ENCODE results near the gene GMPPB.

The GMPPB gene

DNA sequence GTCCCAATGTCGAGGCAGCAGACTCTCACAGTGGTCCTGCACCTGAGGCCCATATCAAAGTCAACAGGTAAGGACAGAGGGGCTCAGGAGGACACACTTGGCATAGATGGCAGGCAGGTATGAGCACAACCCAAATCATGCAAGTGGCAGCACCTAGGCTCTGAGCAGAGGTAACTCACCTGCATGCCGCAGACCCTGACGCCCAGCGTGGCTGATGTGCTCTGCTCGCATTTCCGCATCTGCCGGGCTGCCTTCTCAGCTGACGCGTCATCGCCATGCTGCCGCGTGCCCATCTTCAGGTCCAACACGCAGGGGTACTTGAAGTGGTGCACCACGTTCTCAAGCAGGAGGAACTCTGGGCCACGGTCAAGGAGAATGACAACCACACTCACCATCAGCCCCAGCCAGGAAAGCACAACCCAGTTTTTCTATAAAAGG is 4.2 kb upstream of the GMPPB start:
- DNase-seq, result no peak

- no peak for DNase-seq
Measured at GRCh38 chr3:49727154-49727923, 3.6 kb upstream of the GMPPB start.

DNA sequence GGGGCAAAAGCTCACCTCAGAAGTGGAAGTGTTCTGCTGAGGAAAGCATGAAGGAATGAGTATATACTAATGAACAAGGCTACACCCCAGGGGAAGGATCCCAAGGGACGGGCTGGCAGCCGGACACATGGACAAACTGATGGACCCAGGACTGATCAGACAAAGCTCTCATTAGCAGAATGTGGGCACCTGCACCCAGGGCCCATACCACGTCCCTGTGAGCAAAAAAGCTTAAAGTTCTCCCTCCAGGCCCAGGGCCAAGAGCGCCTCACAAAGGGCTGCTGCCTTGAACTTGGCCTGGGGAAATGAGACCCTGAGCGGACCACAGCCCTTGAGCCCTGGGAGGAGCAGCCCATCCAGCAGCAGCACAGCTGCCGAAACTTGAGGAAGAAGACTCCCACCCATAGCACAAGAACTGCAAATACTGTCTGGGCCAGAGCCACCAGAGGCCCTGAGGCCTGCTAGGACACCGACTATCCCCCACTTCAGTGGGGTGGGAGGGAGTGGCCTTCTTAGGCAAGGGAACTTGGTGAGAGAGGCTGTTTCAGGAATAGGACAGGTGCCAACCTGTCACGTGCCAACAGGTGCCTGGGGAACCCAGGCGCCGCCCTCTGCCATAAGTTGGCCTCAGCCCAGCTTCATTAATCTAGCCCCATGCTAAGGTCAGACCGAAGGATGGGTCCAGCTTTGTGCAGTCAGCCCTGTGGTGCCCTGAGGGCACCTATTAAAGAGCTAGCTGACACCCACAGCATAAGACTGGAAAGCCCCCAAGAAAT is 2.3 kb upstream of the GMPPB start:
- DNase-seq, result no peak

- no peak for DNase-seq
Measured at GRCh38 chr3:49724586-49724985, 835 bp upstream of the GMPPB start.

DNA sequence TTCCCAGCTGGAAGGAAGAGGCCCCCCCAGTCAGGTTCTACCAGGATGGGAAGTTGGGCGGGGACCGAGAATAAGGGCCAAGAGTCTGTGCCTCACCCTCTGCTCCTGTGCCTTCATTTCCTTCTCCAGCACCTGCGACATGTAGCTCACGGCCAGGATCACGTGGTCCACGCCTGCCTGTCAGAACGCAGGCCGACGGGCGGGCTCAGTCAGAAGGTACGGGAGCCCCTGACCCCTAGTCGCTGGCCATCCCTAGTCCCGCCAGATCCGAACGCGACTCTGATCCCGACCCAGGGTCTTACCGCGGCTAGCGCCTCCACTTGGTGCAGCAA is 489 bp downstream of the GMPPB start:
- no peak for DNase-seq

DNA sequence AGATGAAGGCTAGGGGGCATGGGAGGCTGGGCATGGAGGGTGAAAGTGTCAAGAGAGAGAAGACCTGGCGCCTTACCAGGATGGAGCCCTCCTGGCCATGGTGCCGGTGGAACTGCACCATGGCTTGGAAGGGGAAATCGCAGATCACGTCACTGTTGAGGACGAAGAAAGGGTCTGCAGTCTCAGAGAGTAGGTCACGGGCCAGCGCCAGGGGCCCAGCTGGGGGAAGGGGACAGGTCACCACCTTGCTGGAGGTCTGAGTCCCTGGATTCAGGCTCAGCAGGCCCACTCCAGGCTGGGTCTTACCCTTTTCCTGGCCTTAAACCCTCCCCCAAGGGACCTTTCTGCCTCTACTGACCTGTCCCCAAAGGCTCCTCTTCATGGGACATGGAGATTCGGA is 855 bp downstream of the GMPPB start:
- no peak for DNase-seq

DNA sequence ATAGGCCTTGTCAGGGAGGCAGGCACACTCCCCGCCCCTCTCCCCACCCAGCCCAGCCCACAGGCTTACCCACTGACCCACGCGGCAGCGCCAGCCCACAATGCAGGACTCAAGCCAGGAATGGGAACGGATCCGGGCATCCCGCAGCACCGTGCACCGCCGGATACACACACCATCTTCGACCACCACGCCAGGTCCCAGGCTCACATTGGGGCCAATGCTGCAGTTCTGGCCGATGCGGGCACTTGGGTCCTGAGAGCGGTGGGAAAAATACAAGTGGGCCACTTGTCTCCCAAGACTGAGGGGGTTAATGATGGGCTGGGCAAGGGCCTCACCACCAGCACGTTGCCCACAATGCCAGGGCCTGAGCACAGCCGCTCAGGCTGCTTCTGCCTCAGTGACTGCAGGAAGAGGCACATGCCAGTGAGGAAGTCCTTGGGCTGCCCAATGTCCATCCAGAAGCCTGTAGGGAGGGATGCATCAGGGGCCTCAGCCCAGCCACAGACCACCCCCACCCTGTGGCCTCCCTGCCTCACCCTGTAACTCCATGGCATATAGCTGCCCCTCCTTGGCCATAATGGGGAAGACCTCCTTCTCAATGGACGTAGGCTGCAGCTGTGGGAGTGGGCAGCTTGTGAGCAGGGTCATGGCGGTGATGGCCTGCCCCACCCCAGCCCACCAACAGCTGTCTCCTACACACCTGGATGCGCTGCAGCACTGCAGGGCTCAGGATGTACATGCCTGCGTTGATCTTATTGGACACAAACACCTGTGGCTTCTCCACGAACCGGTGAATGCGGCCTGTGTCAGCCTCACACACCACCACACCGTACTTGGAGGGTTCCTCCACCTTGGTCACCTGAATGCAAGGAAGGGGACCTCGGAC is 1.6 kb downstream of the GMPPB start:
- no peak for DNase-seq

- no peak for DNase-seq
Measured at GRCh38 chr3:49721596-49721895, 2.2 kb downstream of the GMPPB start.

- DNase-seq, result no peak
Measured at GRCh38 chr3:49720855-49721595, 2.7 kb downstream of the GMPPB start.

GRCh38 chr3:49719214-49719884 is 4.4 kb downstream of the GMPPB start, which contains the start of gene AMIGO3:
Gene AMIGO3, minus strand, starts transcription at chr3:49719684. Its CDS starts 219 bp downstream, at chr3:49719465.
- DNase-seq, result no peak

- no peak for DNase-seq
Measured at GRCh38 chr3:49718858-49719213, 4.9 kb downstream of the GMPPB start.

DNA sequence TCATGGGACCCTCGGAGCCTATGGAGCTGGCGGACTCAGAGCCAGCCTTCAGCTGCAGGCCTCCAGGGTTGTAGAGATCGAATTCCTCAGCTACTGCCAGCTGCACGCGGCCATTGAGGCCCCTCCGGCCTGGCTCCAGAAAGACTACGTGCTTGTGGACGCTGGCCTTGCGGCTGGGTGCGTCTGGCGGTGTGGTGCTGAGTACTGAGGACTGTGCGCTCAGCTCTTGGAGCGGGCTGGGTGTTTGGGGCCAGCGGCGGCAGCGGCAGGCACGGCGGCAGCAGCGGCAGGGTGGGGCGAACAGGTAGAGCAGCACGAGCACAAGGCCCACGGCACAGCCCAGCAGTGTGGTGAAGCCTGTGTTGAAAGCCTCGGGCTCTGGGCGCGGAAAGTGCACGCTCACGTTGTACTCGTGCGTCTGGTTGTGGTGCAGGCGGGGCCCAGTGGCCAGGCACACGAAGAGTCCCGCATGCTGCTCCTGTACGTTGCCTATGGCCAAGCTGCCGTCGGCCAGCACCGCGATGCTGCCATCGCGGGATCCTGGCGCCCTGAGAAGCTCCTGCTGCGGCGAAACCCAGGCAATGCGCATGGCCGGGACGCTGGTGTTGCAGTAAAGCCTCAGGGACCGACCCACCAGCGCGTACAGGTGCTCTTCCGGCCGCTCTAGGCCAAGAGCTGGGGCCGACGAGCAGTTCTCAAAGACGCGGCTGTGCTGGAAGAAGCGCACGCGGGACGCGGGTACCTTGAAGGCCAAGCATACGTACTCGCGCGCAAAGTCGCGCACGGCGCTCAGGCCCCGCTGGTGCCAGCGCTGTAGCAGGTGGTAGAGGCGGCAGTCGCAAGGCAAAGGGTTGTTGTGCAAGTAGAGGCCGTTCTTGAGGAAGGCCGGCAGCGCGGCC is 5.5 kb downstream of the GMPPB start:
- no peak for DNase-seq

DNA sequence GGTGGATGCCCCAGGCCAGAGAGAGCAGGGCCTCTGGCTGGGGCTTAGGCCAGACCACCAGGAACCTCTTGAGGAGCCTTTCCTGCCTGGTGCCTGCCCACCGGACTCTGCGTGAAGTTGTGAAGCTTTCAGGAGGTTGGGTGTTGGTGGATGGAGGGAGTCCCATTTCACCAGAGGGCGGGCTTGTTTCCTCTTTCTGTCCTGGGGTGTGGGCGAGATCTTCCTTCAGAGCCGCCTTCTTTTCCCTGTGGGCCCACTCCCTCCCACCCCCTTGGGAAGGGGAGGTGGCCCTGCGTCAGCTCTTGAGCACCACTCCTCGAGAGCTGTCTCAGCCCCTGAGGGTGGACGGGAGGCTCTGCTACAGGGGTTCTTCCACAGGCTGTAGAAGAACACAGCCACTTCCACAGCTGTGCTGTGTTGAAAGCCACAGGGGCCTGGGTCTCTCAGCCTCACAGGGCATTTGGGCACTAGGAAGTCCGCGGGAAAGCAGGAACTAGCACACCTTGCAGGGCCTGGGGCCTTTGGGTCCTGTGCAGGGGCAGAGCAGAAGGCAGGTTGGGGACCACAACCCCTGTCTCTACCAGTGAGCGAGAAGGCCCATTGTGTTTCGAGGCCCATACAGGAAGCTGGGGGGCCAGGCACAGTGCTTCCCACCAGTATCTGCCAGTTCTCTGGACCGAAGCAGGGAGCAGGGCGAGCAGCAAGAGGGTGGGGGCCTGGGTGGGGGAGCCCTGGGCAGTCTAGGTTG is 6.4 kb downstream of the GMPPB start:
- no peak for DNase-seq

DNA sequence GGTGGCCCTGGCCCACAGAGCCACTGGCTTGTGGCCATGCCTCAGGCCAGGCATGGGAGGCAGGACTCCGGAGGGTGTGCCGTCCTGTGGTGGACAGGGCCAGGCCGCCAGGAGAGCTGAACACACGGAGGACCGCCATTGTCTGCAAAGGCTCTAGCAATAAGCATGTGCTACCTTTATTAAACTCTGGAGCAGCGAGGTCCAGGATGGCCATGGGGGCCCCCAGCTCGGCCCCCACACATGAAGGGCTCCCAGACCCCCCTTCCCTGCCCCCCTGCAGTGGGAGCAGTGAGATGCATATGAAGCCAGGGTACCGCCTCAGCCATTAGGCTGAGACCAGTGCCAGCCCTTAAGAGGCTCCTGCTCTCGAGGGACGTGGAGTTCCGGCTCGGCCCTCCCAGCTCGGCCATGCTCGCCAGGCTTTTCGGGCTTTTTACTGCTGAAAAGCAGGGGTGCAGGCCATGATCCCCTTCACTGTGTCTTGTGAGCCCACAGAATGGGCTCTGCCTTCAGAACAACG is 7.0 kb downstream of the GMPPB start:
- no peak for DNase-seq

DNA sequence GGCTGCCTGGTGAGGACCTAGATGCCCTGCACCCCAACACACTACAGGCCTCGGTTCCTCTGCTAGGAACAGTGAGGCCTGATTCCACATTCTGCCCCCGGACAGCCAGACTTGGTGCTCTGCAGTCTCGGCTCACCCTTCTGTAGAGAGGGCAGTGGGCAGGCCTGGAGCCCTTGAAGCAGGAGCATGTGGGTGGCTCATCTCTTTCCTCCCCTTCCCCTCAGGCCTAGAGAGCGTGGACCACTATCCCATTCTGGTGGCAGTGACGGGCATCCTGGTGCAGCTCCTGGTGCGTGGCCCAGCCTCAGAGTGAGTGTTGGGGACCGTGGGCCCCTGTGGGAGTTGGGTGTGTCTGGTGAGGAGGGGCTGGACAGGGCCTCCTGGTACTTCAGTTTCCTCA is 7.6 kb downstream of the GMPPB start:
- no peak for DNase-seq

GRCh38 chr3:49715611-49716121 is 8.1 kb downstream of the GMPPB start:
- no peak for DNase-seq

GRCh38 chr3:49714728-49715550 is 8.8 kb downstream of the GMPPB start:
- DNase-seq, result no peak

GRCh38 chr3:49713336-49714105 is 10.2 kb downstream of the GMPPB start:
- no peak for DNase-seq
